NCI-H2196 treated with DMSO at 0.1 percent for 48 hours (cell line): Measurements from ENCODE around the gene GPC1.

ENCODE experiments used
- DNase-seq: peaks from one replicate; lab custom pipeline; 2025; ENCODE audit not compliant: unreplicated experiment; lab: John Stamatoyannopoulos, UW

GPC1 gene

GRCh38 chr2:240411261-240412160 lies 24.0 kb upstream of the GPC1 start:
- no peak for DNase-seq

GRCh38 chr2:240412211-240412861 lies 23.1 kb upstream of the GPC1 start:
- DNase-seq, result no peak

GRCh38 chr2:240412975-240413812 lies 22.3 kb upstream of the GPC1 start:
- no peak for DNase-seq

DNA sequence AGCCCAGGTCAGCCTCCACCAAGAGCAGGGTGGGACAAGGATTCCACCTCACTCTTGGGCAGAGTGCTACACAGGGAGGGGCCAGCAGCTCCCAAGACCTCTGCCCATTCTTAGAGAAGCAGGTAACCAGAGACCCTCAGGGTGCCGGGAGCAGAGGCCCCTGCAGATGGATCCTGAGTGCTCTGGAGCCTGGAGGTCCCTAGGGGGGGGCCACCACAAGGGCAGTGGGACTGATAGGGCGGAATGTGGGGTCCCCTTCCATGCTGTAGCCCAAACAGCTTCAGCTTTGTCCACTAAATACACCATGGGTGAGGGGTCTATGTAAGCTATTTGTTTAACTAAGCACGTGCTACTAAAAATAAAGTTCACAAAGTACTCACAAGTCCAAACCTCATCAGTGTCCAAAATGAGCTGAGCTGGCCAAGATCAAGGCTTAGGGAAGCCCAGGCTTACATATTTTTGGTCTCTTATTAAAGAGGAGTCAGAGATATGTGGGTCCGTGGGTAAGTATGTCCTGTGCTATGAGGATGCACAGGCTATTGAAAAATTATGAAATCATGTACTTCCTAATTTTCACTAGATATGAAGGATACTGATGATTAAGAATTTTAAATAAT lies 21.5 kb upstream of the GPC1 start:
- no peak for DNase-seq

- DNase-seq, result no peak
These were observed 18.6 kb upstream of the GPC1 start for GRCh38 chr2:240416821-240417220.

GRCh38 chr2:240418311-240418710 lies 17.2 kb upstream of the GPC1 start:
- DNase-seq, result no peak

GRCh38 chr2:240419271-240419670 lies 16.2 kb upstream of the GPC1 start:
- DNase-seq, result no peak

DNA sequence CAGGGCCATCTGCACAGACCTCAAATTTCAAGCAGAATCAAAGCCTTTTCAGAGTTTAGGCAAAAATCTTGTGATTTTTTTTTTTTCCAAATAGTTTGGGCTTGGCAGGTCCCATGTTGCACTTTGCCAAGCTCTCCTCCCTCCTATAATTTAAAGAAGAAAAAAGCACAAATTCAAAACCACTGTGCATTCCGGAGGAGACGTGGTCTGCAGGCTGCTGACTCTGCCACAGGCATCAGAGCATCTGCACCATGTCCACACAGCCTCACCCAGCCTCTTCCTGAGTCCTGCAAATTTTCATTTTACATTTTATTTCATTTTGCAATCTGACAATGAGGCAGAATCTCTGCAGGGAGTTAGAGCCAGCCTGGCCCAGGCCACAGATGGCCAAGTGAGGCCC lies 15.7 kb upstream of the GPC1 start:
- DNase-seq, result no peak

DNA sequence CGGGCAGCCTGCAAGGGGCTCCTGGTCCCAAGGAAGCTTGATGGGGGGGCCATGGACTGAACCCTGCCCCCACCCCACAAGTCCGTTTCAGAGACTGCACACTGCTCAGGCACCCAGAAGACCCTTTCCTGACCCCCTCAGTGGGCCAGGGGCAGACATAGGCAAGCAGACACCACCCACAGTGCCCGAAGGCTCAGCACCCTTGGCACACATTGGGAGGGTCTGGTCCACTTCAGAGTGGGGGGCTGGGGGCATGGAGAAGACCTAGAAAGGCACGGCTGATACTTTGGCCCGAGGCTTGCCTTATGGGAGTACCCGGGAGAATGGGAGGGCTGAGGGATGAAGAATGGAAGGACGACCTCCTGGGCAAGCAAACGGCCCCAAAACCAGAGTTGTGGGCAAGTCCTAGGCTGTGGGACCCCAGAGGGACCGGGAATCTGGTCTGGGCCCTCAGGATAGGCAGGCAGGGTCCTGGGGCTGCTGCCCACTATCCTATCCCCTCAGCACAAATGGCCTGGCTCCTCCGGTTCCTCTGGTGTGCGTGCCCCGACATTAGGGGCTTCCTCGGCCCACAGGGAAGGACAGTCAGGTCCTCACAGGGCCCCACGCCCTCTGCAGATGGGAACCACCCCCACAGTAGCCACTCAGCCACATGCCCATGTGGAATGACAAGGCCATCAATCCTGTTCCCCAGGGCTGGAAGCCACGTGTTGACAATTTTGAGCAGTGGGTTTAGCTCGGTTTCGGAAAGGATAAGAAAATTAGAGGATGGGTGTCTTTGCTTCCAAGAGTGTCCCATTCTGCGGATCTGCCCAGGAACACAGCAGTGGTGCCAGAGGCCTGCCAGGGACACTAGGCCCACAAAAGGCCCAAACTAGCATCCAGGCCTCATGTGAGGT lies 15.0 kb upstream of the GPC1 start:
- no peak for DNase-seq

GRCh38 chr2:240421381-240421780 lies 14.1 kb upstream of the GPC1 start:
- no peak for DNase-seq

DNA sequence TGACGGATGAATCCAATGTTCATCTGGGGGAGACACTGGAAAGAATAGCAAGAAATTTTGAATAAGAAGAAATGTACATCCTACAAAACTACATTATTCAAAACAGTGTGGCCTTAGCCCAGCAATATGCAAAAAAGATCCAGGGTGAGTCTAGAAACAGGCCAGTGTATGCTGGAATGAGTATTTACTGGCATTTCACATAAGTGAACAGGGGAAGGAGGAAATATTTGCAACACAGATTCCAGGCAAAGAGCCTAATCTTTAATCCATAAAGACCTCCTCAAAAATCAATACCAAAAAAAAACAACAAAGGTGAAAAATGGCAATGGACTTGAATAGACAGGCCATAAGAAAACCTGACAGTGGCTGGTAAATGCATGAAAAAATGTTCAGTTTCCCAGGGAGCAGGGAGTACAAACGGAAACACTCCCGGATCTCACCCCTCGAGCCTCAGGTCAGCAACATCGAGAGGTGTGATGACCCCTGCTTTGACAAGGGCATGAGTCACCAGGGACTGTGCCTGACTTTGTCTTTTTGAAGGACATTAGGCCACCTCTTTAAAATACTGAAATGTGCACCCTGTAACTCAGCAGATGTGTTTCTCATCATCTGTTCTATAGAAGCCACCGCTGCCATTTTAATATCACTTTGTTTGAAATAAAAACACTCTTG lies 12.7 kb upstream of the GPC1 start:
- no peak for DNase-seq

DNA sequence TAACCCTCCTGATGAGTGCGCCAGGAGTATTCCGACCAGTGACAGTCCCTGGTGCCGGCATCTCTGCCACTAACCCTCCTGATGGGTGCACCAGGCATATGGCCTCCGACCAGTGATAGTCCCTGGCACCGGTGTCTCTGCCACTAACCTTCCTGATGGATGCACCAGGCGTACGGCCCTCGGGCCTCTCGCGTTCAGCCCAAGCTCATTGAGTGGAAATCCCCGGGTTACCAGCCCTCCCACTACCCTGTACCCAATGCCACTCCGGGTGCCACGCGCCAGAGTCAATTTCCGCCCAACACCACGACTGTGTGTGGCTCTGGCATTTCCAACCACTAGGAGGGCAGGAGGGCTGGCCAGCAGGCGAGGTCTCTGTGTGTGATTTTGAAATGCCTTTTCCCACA lies 11.7 kb upstream of the GPC1 start:
- DNase-seq, result no peak

DNA sequence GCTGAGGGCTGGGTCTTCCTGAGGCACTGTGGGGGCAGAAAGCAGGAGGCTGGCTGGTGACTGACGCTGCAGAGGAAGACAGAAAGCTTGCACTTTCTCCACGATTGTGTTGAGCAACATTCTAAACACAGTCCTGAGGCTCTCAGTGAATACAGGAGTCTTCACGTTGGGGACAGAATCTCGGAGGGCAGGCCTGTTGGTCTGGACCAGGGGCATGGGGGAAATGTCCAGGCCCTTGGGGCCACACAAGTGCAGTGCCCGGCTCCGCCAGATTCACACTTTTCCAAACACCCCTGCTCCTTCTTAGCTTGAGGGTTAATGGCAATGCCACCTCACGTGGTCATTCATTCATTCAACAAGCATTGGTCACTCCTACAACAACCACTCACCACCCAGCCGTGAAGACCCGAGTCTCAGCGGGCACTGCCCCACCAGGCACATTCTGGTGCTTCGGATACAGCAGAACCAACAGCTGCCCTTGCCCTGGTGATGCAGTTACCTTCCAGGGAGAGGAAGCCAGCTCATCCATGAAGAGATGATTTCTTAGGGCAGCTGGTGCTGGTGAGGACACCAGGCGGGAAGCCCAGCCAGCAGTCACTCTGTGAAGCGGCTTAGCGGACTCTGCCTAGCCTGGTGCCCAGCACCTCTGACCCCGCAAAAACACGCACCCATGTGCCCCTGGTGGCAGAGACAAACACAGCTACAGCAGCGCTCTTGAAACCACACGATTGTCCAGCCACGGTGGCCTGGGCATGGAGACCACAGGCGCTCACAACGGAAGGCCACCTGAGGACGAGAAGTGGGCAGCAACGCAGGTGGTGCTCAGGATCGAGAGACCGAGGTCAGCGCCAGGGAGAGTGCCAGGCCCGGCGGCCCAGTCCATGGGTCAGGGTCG lies 10.9 kb upstream of the GPC1 start:
- no peak for DNase-seq

DNA sequence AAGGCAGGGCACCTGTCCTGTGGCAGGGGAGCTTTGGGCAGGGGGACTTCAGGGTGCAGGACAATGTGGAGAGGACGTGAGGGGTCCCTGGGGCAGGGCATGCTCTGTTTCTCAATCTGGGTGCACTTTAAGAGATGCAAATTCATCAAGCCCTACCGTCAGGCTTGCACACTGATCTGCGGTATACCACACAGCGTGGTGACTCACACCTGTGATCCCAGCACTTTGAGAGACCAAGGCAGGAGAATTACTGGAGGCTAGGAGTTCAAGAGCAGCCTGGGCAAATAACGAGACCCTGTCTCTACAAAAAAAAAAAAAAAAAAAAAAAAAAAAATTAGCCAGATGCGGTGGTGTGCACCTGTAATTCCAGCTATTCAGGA lies 10.2 kb upstream of the GPC1 start:
- no peak for DNase-seq

- DNase-seq, result no peak
These were observed 9.8 kb upstream of the GPC1 start for GRCh38 chr2:240425697-240426096.

GRCh38 chr2:240426845-240427721 lies 8.4 kb upstream of the GPC1 start:
- DNase-seq, result no peak

DNA sequence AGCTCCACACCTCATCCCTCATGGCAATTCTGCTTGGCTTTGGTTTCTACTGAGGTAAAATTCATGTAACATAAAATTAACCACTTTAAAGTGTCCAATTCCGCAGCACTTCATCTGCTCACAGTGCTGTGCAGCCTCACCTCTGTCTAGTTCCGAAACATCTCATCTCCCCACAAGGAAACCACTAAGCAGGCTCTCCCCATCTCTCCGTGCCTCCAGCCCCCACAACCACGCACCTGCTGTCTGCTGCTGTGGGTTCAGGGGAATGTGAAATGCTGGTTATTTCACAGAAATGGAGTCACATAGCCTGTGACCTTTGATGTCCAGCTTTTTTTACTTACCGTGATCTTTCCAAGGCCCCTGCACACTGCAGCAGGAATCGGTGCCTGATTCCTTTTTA lies 7.7 kb upstream of the GPC1 start:
- no peak for DNase-seq

DNA sequence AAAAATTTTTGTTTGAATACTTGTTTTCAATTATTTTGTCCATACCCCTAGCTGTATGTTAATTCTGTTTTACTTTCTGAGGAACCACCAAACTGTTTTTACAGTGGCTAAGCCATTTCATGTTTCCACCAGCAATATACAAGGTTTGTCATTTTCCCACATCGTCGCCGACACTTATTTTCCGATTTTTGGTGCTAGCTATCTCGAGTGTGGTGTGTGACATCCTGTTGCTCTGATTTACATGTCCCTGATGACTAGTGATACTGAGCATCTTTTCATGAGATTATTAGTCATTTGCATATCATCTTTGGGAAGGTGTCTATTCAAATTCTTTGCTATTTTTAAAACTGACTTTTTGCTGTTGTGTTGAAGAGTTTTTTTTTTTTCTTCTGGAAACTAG lies 7.2 kb upstream of the GPC1 start:
- DNase-seq, result no peak
